ENCODE measurements around the gene TANC1.

Gene TANC1

DNA sequence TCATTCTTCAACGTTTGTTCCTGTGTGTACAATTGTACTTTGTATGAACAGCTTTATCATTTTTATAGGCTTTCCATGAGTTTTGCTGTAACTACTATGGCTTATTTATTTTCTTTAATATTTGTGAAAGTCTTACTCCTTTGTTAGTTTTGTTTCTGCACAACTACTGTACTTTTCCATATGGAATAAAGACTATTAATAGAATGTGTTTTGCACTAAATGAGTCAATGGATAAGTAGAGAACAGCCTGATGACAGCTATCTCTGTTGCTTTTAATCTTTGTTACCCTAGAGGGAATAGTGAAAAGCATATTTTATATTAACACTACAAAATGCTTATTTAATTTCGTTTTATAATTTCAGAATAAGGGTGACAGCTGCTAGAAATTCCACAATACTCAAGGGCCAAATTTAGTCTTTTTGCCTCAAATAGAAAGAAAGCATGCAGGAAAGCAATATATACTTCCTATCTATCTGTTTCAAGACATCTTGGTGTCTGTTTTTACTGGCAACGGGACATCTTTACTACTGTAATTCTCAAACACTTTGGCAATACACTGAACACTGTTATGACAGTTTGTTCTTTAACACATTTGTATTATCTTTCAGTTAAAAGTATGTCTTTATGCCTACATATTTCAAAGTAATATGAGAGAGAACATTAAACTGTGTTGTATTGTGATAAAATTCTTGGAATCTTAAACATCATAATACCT, 264.2 kb downstream of the TANC1 start:
- no peak for DNase-seq

DNA sequence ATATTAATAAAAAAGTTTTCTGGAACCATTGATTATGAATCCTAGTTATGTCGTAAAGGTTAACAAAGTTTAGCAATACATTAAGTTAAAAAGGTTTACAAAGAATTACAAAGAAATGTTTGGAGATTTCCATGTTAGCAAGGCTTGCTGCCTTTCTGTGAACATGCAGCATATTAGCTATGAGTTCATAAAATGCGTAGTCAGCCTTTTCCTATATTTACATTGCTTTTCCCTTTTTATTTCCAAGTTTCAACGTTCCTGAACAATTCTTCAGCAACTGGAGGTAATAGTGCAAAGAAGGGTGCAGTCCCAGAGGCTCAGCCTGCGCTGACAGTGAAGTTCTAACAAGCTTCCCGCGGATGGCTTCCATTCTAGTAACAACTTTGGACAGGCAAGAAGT, 266.4 kb downstream of the TANC1 start:
- no peak for DNase-seq

DNA sequence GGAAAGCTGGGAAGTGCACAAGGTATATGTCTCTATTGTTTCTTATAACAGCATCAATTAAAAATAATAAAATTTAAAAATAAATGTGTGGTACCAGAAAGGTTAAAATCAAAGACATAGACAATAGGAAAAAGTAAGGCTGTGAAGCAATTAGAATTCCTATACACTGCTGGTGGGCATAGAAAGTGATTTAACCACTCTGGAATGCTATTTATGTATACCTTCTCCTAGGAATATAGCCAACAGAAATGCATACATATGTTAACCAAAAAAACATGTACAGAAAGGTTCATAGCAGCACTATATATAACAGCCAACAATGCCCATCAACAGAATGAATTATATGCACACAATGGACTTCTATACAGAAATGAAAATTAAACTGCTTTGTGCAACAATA, 275.1 kb downstream of the TANC1 start:
- DNase-seq = no peak

DNA sequence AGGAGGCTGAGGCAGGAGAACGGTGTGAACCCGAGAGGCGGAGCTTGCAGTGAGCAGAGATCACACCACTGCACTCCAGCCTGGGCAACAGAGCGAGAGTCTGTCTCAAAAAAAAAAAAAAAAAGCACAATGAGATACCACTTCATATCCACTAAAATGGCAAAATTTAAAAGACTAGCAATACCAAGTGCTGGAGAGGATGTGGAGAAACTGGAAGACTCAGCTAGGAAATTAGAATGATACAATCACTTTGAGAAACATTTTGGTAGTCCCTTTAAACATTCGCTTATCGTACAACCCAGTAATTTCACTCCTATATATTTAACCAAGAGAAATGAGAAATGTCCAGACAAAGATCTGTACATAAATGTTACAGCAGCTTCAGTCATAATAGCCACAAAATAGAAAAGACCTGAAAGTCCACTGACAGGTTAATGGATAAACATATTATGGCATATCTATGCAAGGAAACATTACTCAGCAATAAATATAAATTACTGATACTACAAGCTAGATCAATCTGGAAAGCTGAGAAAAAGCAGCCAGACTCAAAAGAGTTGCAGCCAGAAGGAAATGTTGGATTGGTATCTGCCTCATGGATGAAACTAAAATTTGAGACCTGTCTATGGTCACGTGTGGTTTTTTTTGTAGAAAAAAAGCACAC, 278.0 kb downstream of the TANC1 start:
- no peak for DNase-seq

DNA sequence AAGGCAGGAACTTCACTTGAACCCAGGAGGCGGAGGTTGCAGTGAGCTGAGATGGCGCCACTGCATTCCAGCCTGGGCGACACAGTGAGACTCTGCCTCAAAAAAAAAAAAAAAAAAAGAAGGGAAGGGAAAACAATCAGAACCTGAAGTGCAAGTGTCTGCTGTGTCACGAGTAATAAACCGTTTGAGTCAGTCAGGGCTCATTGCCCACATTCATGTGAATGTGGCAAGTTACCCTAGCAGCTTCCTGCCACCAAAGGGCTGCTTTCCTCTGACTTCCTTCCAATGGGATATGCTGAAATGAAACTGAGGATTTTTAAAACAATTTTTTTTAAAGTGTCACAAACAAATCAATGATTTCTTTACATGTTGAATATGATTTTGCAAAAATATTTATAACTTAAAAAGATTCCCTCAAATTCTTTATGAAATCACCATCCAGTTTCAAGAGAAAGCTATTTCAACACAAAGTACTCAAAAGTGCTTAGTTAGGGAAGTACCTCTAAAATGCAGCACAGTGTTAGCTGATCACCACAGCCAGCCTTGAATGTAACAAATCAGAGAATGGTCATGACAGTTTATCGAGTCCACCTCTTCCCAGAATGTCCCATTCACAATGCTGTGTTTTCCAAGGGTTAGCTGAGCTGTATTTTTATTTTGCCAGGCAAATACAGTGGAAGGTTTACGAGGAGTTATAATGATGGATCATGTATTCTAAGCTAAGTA, 281.7 kb downstream of the TANC1 start:
- peak in 1 of 2 donors; percentile 19 for DNase-seq

DNA sequence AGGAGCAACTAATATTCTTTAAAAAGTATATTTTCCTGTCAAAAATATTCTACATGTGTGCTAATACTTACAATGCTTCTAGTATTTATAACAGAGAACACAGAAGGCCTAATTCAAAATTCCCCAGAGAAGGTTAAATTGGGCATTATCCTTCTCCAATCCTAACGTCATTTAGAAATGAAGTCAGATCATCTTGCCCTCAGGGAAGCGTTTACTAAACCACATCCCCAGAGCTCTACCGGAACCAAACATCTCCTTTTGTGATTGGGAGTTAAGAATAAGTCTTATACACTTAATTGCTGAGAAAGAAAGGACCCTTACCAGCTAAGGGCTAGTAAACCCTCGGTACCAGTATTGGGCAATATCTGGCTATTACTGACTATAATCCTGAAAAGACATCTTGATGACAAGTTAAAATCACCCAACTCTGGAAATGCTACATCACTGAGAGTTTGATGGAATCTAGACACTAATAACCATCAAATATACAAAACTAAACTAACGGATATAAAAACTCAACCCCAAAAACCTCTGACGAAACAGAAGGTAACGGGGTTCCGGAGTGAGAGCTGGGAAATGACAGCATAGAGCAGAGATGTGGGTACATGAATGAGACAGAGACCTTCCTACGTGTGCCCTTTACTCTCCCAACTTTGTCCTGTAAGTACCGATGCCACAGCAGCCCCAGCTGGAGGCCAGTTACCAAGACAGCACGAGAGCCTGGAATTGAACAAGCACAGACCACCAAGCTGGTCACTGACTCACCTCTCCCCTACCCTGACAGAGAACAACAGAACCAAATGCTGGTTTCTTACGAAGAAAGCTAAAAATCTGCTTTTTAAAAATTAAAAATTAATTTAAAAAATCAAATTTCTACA, 283.1 kb downstream of the TANC1 start:
- no peak for DNase-seq

DNA sequence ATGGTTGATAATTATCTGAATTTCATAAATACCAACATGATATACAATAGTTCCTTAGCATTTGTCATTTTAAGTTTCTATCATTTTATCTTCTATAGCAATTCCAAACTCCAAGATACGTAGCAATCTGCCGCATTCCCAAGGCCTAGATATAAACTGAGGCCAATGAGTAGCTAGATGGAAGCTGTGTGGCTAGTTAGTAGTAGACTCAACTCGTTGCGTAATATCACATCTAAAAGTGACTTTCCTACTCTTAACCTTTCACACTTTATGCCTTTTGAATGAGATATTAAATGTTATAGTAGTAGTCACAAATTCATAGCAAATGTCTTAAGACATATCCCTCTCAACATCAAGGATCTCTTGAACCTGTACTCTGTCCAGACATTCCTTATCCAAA, 284.5 kb downstream of the TANC1 start:
- DNase-seq = no peak

DNA sequence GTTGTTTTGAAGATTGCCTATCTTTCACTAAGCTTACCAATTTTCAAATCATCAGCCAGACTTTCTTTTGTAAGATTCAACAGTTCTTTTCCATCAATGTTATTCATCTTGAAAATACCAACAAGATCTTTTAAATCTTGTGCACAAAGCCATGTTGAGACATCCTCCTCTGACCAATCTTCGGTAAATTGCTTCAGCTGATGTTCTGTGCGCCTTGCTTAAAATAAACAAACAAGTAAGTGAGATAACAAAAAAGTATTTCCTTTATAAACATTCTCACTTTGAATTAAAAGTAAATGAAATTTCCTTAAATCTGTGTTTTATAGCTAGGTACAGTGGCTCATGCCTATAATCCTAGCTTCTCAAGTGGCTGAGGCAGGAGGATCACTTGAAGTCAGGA, 287.7 kb downstream of the TANC1 start:
- DNase-seq = no peak

DNA sequence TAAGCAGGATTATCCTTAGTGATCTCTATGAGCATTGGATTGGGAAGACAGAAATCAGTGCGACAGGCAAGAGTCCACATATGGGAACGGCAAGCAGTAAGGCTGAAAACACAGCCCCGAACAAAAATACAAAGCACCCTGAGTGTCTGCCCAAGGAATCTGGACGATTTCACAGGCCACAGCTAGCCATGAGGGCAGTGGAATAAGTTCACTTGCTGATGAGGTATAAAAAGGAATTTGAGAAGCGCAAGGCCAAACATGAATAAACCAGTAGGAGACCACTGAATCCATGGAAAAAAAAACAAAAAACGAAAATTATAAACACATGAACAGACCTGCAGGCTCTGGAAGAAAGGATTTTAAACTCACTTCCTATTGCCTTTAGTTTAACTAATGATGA, 293.8 kb downstream of the TANC1 start:
- DNase-seq = no peak

DNA sequence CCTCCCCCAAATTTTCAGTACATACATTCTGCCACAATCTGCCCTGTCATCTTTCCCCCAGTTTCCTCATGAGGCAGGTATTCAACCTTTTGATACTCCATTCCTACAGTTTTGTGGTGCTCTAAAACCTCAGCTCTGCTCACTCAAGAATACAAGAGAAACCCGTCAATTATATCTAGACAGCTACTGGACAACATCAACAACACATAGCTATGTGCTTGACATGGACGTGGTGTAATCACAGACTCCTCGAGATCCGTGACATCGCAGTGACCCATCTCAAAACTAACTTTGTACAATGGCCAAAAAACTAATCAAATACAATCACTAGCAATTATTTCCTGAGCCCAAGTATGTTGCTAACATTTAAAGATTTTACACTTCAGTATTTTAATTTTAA, 294.5 kb downstream of the TANC1 start:
- DNase-seq = no peak

DNA sequence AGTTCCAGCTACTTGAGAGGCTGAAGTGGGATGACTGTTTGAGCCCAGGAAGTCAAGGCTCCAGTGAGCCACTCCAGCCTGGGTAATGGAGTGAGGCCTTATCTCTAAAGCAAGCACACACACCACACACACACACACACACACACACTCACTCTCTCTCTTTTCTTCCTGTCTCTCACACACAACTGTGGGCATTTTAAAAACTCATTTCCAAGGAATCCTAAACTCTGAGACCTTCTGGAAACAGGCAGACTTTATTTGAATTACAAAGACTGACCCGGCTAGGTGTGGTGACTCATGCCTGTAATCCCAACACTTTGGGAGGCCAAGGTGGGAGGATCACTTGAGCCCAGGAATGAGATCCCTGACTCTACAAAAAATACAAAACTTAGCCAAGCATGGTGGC, 296.7 kb downstream of the TANC1 start:
- no peak for DNase-seq

DNA sequence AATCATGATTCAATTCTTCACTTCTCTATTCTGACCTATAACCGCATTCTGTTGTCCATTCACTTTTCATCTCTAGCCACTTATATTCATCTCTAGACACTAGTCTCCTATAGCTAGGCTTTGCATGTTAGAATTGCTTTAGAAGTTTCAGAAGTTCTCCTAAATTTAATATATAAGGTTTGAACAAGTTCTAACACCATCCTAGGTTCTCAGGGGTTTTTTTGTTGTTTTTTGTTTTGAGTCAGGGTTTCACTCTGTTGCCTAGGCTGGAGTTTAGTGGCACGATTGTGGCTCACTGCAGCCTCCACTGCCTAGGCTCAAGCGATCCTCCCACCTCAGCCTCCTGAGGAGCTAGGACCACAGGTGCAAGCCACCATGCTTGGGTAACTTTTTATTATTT, 298.1 kb downstream of the TANC1 start:
- DNase-seq = no peak

DNA sequence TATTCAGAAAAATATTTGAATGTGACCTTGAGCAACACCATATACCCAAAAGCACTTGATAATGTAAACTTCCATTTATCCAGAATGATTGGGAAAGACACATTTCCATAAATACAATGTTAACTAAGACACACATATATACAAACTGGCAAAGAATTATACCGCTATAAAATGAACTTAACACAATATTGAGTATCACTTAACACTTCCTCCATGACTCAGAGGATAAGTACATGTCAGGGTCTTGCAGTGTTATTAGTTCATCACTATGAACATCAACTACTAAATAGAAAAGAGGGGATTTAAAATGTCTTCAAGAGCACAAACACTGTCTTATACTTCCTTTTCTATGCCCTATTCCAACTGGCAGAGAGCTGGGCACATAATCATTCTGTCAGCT, 299.5 kb downstream of the TANC1 start:
- no peak for DNase-seq

DNA sequence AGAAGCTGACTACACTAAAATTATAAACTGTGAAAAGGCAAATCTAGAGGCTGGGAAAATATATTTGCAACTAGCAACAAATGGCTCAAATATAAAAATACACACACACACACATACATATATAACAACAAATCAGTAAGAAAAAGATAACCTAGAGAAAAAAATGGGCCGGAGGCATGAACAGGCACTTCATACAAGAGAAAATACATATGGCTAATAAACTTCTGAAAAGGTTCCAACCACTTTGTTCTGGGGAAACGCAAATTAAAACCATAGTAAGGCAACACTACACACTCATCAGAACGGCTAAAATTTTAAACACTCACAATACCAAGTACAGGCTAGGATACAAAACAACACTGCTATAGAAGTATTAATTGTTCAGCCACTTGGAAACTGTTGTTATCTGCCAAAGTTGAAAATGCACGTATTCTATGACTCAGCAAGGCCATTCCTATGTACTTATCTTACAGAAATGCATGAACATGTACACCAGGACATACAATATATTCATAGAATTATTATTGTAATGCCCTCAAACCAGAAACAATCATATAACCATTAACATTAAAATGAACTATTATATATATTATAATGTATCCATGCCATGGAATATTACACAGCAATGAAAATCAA, 302.4 kb downstream of the TANC1 start:
- DNase-seq = no peak

DNA sequence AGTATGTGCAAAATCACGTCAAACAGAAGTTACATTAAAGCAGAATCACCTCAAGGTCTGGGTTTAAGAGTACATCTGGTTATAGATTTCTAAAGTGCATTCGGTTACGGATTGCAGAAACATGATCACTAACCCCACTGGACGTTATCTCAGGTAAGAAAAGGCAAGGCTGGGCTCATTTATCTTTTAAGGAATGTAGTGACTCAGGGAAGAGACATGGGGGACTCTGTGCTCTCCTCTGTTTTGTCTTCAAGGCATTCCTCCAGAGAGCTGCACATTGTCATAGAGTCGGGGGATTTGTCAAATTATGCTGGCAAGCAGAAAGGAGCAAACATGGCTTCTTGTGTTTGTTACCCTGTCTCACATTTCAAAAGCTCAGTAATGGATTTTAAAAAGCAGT, 303.7 kb downstream of the TANC1 start:
- DNase-seq = no peak

DNA sequence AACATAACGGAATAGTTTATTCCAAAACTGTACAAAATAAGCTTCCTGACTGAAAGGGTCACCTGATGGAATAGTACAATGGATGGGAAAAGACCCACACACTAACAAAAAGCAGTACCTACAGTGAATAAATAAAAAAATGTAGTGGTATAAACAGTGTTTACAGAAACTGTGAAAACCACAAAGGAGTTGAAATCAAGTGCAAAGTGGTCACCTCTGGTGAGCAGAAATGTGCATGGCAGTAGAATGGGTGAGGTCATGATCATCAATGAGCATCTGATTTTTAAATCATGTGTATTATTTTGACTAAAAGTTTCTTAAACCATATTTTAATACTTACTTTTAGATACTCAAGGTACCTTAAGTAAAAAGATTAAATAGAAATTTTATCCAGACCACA, 306.7 kb downstream of the TANC1 start:
- no peak for DNase-seq

DNA sequence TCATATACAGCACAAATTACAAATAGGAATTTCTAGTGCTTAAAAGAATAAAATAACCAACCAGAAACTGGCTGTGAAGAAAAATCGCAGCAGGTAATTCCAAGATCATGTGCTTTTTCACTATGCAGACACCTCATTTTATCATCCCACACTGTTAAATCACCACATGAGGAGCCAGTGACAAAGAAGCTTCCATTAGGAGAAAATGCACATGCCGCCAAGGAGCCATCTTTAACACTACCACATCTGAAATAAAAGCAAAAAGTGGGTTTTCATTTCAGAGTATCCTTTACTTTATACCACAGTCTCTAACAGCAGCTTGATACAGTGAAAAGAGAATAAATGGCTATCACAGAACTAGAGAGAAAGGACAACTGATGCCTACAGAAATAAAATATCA, 311.3 kb downstream of the TANC1 start:
- DNase-seq = no peak

DNA sequence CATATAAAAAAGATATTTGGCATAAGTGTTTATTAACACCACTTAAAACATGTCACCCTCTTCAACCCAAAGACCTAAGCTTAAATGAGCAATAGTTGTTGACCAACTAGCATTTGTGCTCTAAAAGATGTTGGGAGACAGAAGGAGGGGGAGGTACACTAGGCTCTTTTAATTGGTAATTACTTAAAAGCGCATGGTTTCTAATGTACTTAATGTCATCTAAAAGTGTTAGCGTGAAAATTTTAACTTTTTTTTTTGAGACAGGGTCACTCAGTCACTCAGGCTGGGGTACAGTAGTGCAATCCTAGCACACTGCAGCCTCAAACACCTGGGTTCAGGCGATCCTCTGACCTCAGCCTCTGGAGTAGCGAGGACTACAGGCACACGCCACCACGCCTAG, 312.6 kb downstream of the TANC1 start:
- no peak for DNase-seq

All from CD4-positive, alpha-beta T cell treated with Interleukin-1 beta for 1 hour (primary cell).